Activated CD4-positive, alpha-beta T cell treated with anti-CD3 and anti-CD28 coated beads, Interleukin-2, amount 10 ng/mL, durations not matched to agents 7 days and 5 days (primary cell): ENCODE data around the gene KLK10. TPM values are rescaled to one million over a fixed set of nuclear protein-coding genes. Genes with fewer than 3 reads are reported as not detected.
"Not testable (repeated sequence)": the region's sequence is repeated elsewhere in the genome, so short reads cannot be mapped to it uniquely, and the experiment has no call there.

ENCODE experiments used
- CTCF ChIA-PET: fragments of 350-600 bp; sonication (Branson Sonifier 250); formaldehyde crosslinking; loops from one replicate; lab custom pipeline; 2021; ENCODE audit warnings: antibody characterized with exemption; lab: Charles Lee
- POLR2A ChIA-PET: fragments of 350-600 bp; sonication (Branson Sonifier 250); formaldehyde crosslinking; loops from one replicate; lab custom pipeline; 2021; ENCODE audit warnings: antibody characterized with exemption; lab: Charles Lee
- DNase-seq: peaks from one replicate; pipeline ENCODE4 v3.0.0-alpha.2; 2020
- H3K27ac Mint-ChIP-seq: one replicate; pipeline ENCODE4 v1.8.0; 2021; ENCODE audit warnings: mild to moderate bottlenecking, moderate library complexity, mixed read lengths
- H3K27me3 Mint-ChIP-seq: one replicate; pipeline ENCODE4 v1.8.0; 2021; ENCODE audit warnings: mixed read lengths
- H3K36me3 Mint-ChIP-seq: one replicate; pipeline ENCODE4 v1.8.0; 2021; ENCODE audit warnings: low read depth, mixed read lengths
- H3K4me1 Mint-ChIP-seq: one replicate; pipeline ENCODE4 v1.8.0; 2021; ENCODE audit warnings: mixed read lengths
- H3K4me3 Mint-ChIP-seq: one replicate; pipeline ENCODE4 v1.8.0; 2021; ENCODE audit warnings: mild to moderate bottlenecking, moderate library complexity, mixed read lengths
- H3K9me3 Mint-ChIP-seq: one replicate; pipeline ENCODE4 v1.8.0; 2021; ENCODE audit warnings: mixed read lengths
- total RNA-seq, 2 experiments: library from RNA; stranded (reverse); gene quantifications; one replicate each; pipeline ENCODE4 v1.2.3, GENCODE V29; 2021

KLK10 gene
- total RNA-seq, 2 experiments from 2014 or later = not detected

DNA sequence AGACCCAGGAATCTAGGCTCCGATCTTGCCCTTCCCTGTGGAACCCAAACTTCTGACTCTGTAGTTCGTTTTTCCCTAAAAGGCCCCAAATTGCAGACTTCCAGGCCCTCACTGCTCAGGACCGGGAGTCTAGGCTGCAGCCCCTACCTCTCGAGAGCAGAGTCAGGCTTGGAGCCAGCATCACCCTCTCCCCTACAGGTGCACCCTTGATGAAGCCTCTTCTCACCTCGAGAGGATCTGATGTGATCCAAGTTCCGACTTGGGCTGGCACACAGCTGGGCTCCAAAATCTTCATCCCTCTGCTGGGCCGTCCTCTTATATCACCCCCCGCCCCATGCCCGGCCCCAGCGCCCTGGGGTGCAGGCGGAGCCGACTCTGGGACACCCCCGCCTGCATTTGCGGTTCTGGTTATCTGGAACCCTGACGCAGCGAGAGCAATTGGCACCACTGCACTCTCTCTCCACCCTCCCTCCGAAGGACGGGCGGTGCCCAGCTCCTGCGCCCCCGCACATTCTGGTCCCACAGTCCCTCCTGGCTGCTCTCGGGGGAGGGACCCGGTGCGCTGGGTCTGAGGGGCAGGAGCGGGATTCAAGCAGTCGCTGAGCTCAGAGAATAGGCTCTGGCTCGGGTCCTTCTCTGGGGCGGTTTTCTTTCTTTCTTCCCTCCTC, 35.8 kb downstream of the KLK10 start, which contains the start of gene KLK7:
Gene KLK7 (minus strand): TSS at position 293 of the 668 bp plus-strand sequence. CDS start 1,518 bp downstream, outside the sequence.
- ChIA-PET POLR2A (no interaction called here), CTCF (interaction anchor here (0.5 to 0.6 kb wide), 2 partner anchors 37 to 647 kb away, joined by 3 to 4 read pairs; no protein-coding TSS in a partner anchor)
- no peaks in the 10 kb centered on the region for H3K4me1 Mint-ChIP-seq
- H3K4me3 Mint-ChIP-seq = no peak within 1 kb of the TSS
- DNase-seq = no peak
- no peak within 1 kb of the TSS for H3K27ac Mint-ChIP-seq
- no peaks in the 10 kb centered on the region for H3K9me3 Mint-ChIP-seq
- peaks cover 17% of the 10 kb centered on the region for H3K27me3 Mint-ChIP-seq
- H3K36me3 Mint-ChIP-seq = no peaks in the 10 kb centered on the region

DNA sequence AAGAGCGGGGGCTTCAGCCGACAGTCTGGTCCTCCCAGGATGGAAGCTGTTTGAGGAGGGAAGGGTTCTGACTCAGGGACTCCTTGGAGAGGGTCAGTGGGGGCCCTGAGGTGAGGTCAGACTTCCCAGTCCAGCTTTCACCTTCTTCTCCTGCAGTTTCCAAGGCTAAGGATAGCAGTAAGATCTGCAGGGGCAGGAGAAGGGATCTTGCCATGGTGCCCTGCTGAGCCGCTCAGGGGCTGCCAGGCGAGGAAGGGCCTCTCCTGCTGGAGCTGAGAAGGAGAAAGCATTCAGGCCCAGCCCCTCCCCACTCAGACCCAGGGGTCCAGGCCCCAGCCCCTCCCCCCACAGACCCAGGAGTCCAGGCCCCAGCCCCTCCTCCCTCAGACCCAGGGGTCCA, 37.3 kb downstream of the KLK10 start:
- ChIA-PET POLR2A (no interaction called here), CTCF (no interaction called here)
- Mint-ChIP-seq H3K27ac (no peak overlapping the region), H3K27me3 (peaks cover 14% of the 10 kb centered on the region), H3K4me3 (no peak overlapping the region), H3K4me1 (no peaks in the 10 kb centered on the region), H3K36me3 (no peaks in the 10 kb centered on the region), H3K9me3 (no peaks in the 10 kb centered on the region)
- DNase-seq = no peak

DNA sequence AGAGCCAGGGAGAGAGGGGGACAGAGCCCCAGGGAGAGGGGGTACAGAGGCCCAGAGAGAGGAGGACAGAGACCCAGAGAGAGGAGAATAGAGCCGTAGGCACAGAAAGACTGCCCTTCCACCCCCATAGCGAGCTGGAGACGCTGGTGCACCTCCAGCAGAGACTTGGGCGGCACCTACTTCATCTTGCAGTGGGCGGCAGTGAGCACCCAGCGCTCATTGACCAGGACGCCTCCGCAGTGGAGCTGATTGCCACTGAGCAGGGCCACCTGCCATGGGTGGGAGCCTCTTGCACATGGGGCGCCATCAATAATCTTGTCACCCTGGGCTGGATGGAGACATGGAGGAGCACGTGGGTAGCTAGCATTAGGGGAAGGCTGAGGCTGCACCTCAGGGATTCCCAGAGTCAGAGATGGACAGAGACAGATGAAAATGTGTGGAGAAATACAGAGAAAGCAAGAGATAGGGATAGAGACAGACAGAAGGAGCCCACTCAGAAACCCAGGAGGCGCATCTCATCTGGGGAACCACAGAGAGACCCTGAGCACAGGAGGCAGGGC, 37.8 kb downstream of the KLK10 start:
- Mint-ChIP-seq H3K27me3 (peaks cover 14% of the 10 kb centered on the region), H3K9me3 (no peaks in the 10 kb centered on the region), H3K27ac (no peak overlapping the region), H3K4me1 (no peaks in the 10 kb centered on the region), H3K36me3 (no peaks in the 10 kb centered on the region), H3K4me3 (no peak overlapping the region)
- CTCF ChIA-PET = no interaction called here
- POLR2A ChIA-PET = no interaction called here
- no peak for DNase-seq

DNA sequence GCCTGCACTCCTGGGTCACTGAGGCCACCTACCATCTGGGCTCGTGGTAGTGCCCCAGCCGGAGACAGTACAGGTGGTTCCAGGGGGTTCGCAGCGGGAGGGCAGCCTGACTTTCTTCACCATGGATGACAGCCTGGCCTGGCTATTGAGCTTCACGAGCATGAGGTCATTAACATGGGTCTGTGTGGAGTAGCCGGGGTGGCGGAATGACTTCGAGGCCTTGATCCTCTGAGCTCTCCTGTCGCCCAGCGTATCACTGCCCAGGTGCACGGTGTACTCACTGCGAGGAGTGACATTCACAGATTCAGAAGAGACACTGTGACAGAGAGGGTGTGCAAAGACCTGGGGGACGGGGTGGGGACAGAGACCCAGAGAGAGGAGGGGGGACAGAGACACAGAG, 39.3 kb downstream of the KLK10 start:
- H3K27me3 Mint-ChIP-seq = peaks cover 20% of the 10 kb centered on the region
- no peak overlapping the region for H3K4me3 Mint-ChIP-seq
- no peaks in the 10 kb centered on the region for H3K4me1 Mint-ChIP-seq

DNA sequence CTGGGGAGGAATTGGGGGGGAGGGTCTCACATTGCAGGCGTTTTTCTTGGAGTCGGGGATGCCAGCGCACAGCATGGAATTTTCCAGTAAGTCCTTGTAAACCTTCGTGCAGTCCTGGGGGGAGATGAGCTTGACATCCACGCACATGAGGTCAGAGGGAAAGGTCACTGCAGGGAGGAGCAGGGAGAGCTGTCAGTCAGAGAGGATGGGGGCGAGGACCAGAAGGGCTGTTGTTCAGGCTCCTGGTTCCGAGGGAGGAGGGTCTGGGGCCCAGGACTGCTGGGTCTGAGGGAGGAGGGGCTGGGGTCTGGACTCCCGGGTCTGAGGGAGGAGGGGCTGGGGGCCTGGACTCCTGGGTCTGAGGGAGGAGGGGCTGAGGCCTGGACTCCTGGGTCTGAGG, 39.8 kb downstream of the KLK10 start:
- POLR2A ChIA-PET = no interaction called here
- H3K4me1 Mint-ChIP-seq = no peaks in the 10 kb centered on the region

More for the DNA sequence above, 39.3 kb downstream of the KLK10 start:
- Mint-ChIP-seq H3K9me3 (no peaks in the 10 kb centered on the region), H3K27ac (no peak overlapping the region), H3K36me3 (no peaks in the 10 kb centered on the region)
- ChIA-PET POLR2A (no interaction called here), CTCF (no interaction called here)
- no peak for DNase-seq

DNA sequence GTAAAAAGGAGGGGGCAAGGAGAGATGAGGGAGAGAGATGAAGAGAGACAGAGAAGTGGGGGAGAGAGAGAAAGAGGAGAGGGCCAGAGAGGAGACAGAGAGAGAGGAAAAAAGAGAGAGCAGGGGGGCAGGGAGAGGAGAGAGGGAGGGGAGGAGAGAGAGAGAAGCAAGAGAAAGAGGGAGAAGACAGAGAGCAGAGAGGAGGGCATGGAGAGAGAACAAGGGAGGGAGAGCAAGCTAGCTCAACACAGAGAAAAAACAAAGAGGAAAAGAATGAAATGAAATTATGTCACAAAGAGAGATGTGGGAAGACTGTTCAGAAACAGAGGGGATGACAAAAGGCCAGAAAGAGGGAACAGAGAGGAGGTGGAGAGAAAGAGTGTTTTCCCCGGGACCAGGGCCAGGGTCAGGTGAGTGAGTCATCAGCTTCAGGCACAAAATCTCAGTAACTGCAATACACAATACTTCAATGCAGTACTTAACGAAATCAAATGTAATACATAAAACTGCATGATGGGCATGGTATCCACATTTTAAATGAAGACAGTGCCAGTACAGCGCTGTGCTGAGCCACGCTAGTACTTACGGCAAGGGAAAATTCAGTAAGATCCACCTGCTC, 40.6 kb downstream of the KLK10 start:
- Mint-ChIP-seq H3K27ac (no peak overlapping the region), H3K4me3 (no peak overlapping the region), H3K36me3 (no peaks in the 10 kb centered on the region), H3K9me3 (no peaks in the 10 kb centered on the region), H3K27me3 (peaks cover 10% of the 10 kb centered on the region), H3K4me1 (no peaks in the 10 kb centered on the region)
- ChIA-PET POLR2A (no interaction called here), CTCF (no interaction called here)
- DNase-seq = no peak

More for the DNA sequence above, 39.8 kb downstream of the KLK10 start:
- CTCF ChIA-PET = no interaction called here
- Mint-ChIP-seq H3K27ac (no peak overlapping the region), H3K9me3 (no peaks in the 10 kb centered on the region), H3K27me3 (peaks cover 16% of the 10 kb centered on the region), H3K36me3 (no peaks in the 10 kb centered on the region), H3K4me3 (no peak overlapping the region)
- DNase-seq = no peak

DNA sequence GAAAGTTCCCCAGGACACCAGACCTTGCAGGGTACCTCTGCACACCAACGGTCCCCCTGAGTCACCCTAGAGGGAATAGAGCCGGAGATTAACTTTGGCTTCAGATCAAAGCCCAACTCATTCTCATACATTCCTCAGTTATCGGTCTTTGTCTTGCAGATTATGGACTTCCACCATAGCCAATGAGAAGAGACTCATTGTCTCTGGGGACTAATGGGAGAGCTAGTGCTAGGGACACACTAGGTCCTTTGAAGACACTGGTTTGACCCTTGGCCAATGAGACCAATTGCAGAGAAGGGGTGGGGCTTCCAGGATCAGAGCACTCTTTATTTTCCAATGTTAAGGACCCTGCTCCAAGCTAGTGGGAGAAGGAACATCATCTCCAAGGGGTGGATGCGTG, 41.9 kb downstream of the KLK10 start:
- H3K27ac Mint-ChIP-seq = no peak overlapping the region
- ChIA-PET CTCF (no interaction called here), POLR2A (no interaction called here)
- no peaks in the 10 kb centered on the region for H3K4me1 Mint-ChIP-seq
- no peak for DNase-seq
- no peaks in the 10 kb centered on the region for H3K9me3 Mint-ChIP-seq
- H3K4me3 Mint-ChIP-seq = no peak overlapping the region
- H3K27me3 Mint-ChIP-seq = peaks cover 6% of the 10 kb centered on the region
- H3K36me3 Mint-ChIP-seq = no peaks in the 10 kb centered on the region

DNA sequence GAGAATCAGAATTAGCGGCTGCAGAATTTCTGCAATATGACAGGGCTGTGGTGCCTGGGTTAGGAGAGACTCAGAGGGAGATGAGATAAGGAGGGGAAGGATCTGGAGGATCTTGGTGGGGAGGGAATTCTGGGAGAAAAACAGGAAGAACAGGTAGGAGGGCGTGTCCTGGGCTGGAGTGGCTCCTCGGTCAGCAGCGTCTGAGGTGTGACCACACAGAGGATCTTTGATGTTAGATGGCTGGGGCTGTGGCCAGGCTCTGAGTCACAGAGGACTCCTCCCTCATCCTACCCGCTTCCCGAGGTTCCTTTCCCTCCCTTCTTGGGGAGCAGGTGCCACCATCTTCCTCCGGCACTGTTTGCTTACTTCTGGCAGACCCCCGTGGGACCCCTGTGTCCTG, 43.7 kb downstream of the KLK10 start:
- H3K4me3 Mint-ChIP-seq = no peak overlapping the region
- DNase-seq = no peak
- H3K27me3 Mint-ChIP-seq = peaks cover 6% of the 10 kb centered on the region
- H3K9me3 Mint-ChIP-seq = no peaks in the 10 kb centered on the region
- POLR2A ChIA-PET = no interaction called here
- H3K4me1 Mint-ChIP-seq = no peaks in the 10 kb centered on the region
- no peak overlapping the region for H3K27ac Mint-ChIP-seq
- no peaks in the 10 kb centered on the region for H3K36me3 Mint-ChIP-seq
- CTCF ChIA-PET = no interaction called here

DNA sequence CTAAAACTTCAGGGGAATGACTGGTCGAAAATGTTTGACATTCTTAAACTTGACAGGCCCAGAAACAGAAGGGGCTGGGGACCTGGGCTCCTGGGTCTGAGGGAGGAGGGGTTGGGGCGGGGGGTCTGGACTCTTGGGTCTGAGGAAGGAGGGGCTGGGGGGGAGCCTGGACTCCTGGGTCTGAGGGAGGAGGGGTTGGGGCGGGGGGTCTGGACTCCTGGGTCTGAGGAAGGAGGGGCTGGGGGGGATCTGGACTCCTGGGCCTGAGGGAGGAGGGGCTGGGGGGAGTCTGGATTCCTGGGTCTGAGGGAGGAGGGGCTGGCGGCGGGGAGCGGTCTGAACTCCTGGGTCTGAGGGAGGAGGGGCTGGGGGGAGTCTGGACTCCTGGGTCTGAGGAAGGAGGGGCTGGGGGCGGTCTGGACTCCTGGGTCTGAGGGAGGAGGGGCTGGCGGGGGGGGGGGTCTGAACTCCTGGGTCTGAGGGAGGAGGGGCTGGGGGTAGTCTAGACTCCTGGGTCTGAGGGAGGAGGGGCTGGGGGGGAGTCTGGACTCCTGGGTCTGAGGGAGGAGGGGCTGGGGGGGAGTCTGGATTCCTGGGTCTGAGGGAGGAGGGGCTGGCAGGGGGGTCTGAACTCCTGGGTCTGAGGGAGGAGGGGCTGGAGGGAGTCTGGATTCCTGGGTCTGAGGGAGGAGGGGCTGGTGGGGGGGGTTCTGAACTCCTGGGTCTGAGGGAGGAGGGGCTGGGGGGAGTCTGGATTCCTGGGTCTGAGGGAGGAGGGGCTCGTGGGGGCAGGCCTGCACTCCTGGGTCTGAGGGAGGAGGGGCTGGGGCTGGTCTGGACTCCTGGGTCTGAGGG, 44.6 kb downstream of the KLK10 start:
- Mint-ChIP-seq H3K4me3 (no peak overlapping the region), H3K9me3 (no peaks in the 10 kb centered on the region), H3K27me3 (peaks cover 6% of the 10 kb centered on the region), H3K27ac (no peak overlapping the region), H3K4me1 (no peaks in the 10 kb centered on the region), H3K36me3 (no peaks in the 10 kb centered on the region)
- no peak for DNase-seq
- CTCF ChIA-PET = no interaction called here
- POLR2A ChIA-PET = no interaction called here

DNA sequence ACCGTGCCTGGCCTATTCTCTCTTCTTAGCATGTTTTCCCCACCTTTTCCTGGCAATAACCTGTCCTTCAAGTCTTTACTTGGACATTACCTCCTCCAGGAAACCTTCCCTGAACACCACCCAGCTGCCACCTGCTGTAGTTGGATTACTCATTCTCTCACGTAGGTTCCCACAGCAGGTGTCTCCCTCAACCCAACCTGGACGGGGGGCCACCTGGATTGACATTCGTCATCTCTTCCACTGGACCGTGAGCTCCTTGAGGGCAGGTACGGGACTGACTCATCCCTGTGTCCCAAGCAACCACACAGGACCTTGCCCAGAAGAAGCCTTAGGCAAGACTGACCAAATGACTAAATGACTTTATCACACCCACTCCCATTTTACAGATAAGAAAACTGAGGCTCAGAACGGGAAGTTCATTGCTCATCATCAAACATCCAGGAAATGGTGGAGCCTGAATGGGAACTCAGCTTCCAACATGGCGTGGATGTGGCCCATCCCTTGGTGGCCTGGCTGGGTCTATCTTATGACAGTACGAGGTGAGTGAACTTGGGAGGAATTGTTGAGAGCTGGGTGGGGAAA, 46.6 kb downstream of the KLK10 start:
- CTCF ChIA-PET = no interaction called here
- Mint-ChIP-seq H3K36me3 (no peaks in the 10 kb centered on the region), H3K27me3 (peaks cover 6% of the 10 kb centered on the region), H3K27ac (no peak overlapping the region), H3K4me3 (no peak overlapping the region), H3K4me1 (no peaks in the 10 kb centered on the region), H3K9me3 (no peaks in the 10 kb centered on the region)
- no peak for DNase-seq
- POLR2A ChIA-PET = no interaction called here

DNA sequence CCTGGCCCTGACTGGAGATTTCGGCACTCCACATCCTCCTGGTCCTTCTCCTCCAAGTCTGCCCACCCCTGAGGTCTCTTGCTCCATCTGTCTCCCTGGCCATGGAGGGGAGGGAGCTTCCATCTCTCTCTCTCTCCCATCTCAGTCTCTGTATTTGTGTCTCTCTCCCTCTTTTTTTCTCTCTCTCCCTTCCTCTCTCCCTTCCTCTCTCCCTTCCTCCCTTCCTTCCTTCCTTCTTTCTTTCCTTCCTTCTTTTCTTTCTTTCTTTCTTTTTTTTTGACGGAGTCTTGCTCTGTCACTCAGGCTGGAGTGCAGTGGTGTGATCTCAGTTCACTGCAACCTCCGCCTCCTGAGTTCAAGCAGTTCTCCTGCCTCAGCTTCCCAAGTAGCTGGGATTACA, 49.7 kb downstream of the KLK10 start:
- DNase-seq, H3K9me3 Mint-ChIP-seq, H3K27me3 Mint-ChIP-seq, H3K36me3 Mint-ChIP-seq, POLR2A ChIA-PET, CTCF ChIA-PET, H3K4me3 Mint-ChIP-seq, H3K4me1 Mint-ChIP-seq, H3K27ac Mint-ChIP-seq: not testable (repeated sequence)

DNA sequence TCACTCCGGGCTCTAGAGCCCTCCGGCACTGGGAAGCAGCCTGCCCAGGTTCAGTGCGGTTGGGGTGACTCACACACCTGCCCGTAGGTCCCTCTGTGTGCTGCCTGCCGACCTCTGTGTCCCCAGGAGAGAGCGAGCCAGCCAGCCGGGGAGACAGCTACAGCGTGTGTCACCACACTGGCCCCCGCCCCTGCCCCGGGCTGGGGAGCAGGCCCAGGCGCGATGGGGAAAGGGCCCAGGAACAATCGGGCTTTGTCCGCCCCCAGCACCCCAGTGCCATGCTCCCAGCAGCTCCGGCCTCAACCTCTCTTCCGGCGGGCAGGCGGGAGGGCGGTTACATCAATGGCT, 50.1 kb downstream of the KLK10 start, which contains the start of gene KLK6:
Gene KLK6 (minus strand): TSS at position 179 of the 348 bp plus-strand sequence. CDS start 1,487 bp downstream, outside the sequence.
- H3K27ac Mint-ChIP-seq = no peak within 1 kb of the TSS
- no peaks in the 10 kb centered on the region for H3K4me1 Mint-ChIP-seq
- no peaks in the 10 kb centered on the region for H3K27me3 Mint-ChIP-seq
- H3K9me3 Mint-ChIP-seq = no peaks in the 10 kb centered on the region
- DNase-seq = no peak
- CTCF ChIA-PET = no interaction called here
- H3K4me3 Mint-ChIP-seq = no peak within 1 kb of the TSS
- POLR2A ChIA-PET = no interaction called here
- no peaks in the 10 kb centered on the region for H3K36me3 Mint-ChIP-seq
